GM12878 (cell line): Measurements from ENCODE around the gene HMOX1. TPM values are rescaled to one million over a fixed set of nuclear protein-coding genes. Genes with fewer than 3 reads are reported as not detected.

Experiments used
- ATAC-seq: fragments of 200-7000 bp; cut with Tn5 transposase; 3 replicates; pipeline ENCODE4 v1.9.1; 2020; ENCODE audit warnings: mild to moderate bottlenecking, moderate library complexity
- BruUV-seq: library from RNA; stranded (reverse); fragments of 400-500 nt; replicated peaks from 2 replicates; lab custom pipeline; 2021; lab: Mats Ljungman, UMichigan
- CTCF ChIA-PET: fragments of 300-600 bp; sonication (Branson Sonifier 250); formaldehyde crosslinking; extraction: SDS; loops from one replicate; lab custom pipeline; 2021; ENCODE audit warnings: inconsistent platforms; lab: Yijun Ruan, JAX
- POLR2A ChIA-PET: fragments of 350-600 bp; formaldehyde crosslinking; extraction: SDS; loops from one replicate; lab custom pipeline; 2021; ENCODE audit warnings: inconsistent platforms; lab: Charles Lee
- RAD21 ChIA-PET: fragments of 300-600 bp; sonication (Branson Sonifier 250); formaldehyde crosslinking; loops from one replicate; lab custom pipeline; 2023; ENCODE audit warnings: antibody characterized with exemption; ENCODE audit not compliant: unreplicated experiment; lab: Charles Lee
- SMC1A ChIA-PET: fragments of 300-600 bp; sonication (Branson Sonifier 250); formaldehyde crosslinking; loops from one replicate; lab custom pipeline; 2023; ENCODE audit not compliant: unreplicated experiment, uncharacterized antibody; lab: Charles Lee
- DNase-seq: peaks from one replicate; pipeline ENCODE4 v3.0.0-alpha.2; 2011; ENCODE audit warnings: low read depth, low spot score
- FAIRE-seq: peaks from 3 replicates; lab custom pipeline; 2011; peaks lifted over from hg19 to GRCh38; lab: Jason Lieb, UNC
- H2AFZ ChIP-seq: 2 replicates; pipeline ENCODE4 v1.6.0; 2011; ENCODE audit warnings: low read depth, low read length, control low read depth; ENCODE audit not compliant: control insufficient read depth
- H3K27ac ChIP-seq: 2 replicates; pipeline ENCODE4 v1.5.1; 2011; ENCODE audit warnings: control low read depth; ENCODE audit not compliant: control insufficient read depth, insufficient read depth
- H3K27me3 ChIP-seq, 2 experiments: replicated peaks in 1 of 2; 2 replicates each; pipeline versions ENCODE4 v1.6.0 to v1.6.1; 2011; ENCODE audit warnings: low read length in 1 of 2; ENCODE audit not compliant: control insufficient read depth in 2 of 2, insufficient read depth in 2 of 2
- H3K36me3 ChIP-seq, 2 experiments: 2 replicates each; pipeline ENCODE4 v1.5.1; 2011; ENCODE audit warnings: low read length in 1 of 2; ENCODE audit not compliant: control insufficient read depth in 2 of 2, insufficient read depth in 2 of 2
- H3K4me1 ChIP-seq: 2 replicates; pipeline ENCODE4 v1.6.1; 2011; ENCODE audit warnings: mild to moderate bottlenecking, low read length, moderate library complexity, mixed read lengths; ENCODE audit not compliant: control insufficient read depth, insufficient read depth
- H3K4me2 ChIP-seq: 2 replicates; pipeline ENCODE4 v1.6.0; 2011; ENCODE audit warnings: control low read depth; ENCODE audit not compliant: control insufficient read depth, insufficient read depth
- H3K4me3 ChIP-seq: fragments of 200-600 bp; sonication (generic); 2 replicates; pipeline ENCODE4 v1.5.1; 2016
- H3K79me2 ChIP-seq: 2 replicates; pipeline ENCODE4 v1.6.0; 2011; ENCODE audit warnings: low read length; ENCODE audit not compliant: control insufficient read depth, insufficient read depth
- H3K9ac ChIP-seq: 2 replicates; pipeline ENCODE4 v1.8.0; 2011; ENCODE audit warnings: low read length, control low read depth, mixed read lengths; ENCODE audit not compliant: control insufficient read depth, insufficient read depth
- H3K9me3 ChIP-seq: replicated peaks from 3 replicates; pipeline ENCODE4 v1.5.1; 2011; ENCODE audit warnings: mild to moderate bottlenecking, low read length; ENCODE audit not compliant: control insufficient read depth, insufficient read depth
- H4K20me1 ChIP-seq: 2 replicates; pipeline ENCODE4 v1.6.0; 2011; ENCODE audit not compliant: control insufficient read depth, insufficient read depth
- JUNB ChIP-seq: IDR thresholded peaks from 2 replicates; pipeline ENCODE4 v1.6.1; 2016; ENCODE audit warnings: antibody characterized with exemption, mild to moderate bottlenecking
- NFYA ChIP-seq: IDR thresholded peaks from 2 replicates; pipeline ENCODE4 v1.6.1; 2011; ENCODE audit warnings: low read depth, mild to moderate bottlenecking, low read length, improper control_type of control experiment, borderline replicate concordance
- POU2F2 ChIP-seq: IDR thresholded peaks from 3 replicates; pipeline ENCODE4 v1.6.1; 2011; ENCODE audit warnings: low read depth, mild to moderate bottlenecking, low read length, borderline replicate concordance
- SUPT20H ChIP-seq: IDR thresholded peaks from 2 replicates; pipeline ENCODE4 v1.6.1; 2011; ENCODE audit warnings: low read depth, mild to moderate bottlenecking, low read length, moderate library complexity, borderline replicate concordance; ENCODE audit not compliant: control insufficient read depth
- SUZ12 ChIP-seq: fragments of 200-600 bp; sonication (generic); IDR thresholded peaks from one replicate; pipeline ENCODE4 v1.6.1; 2018; ENCODE audit warnings: antibody characterized with exemption, mild to moderate bottlenecking; ENCODE audit not compliant: unreplicated experiment
- WRNIP1 ChIP-seq: IDR thresholded peaks from 2 replicates; pipeline ENCODE4 v1.6.1; 2011; ENCODE audit warnings: low read depth, low read length, improper control_type of control experiment, borderline replicate concordance
- WGBS: methylation state at CpG from one replicate; pipeline ENCODE4 v1.1.6; 2016; ENCODE audit warnings: low lambda C conversion rate; ENCODE audit not compliant: insufficient replicate concordance, insufficient coverage; ENCODE audit errors: missing lambda C conversion rate; 5-methylcytosine and 5-hydroxymethylcytosine counted together
- in situ Hi-C: fragments of 300-500 bp; cut with MboI; formaldehyde crosslinking; loops from 9 replicates; pipeline ENCODE4 v1.14.3; 2018; ENCODE audit warnings: mixed read lengths
- intact Hi-C: fragments of 100-400 bp; cut with micrococcal nuclease; formaldehyde crosslinking; loops from one replicate; pipeline ENCODE4 v1.14.2; 2022; ENCODE audit not compliant: unreplicated experiment
- polyA plus RNA-seq, 11 experiments: library from polyadenylated mRNA; depleted of rRNA in 4 of 11; unstranded in 6 of 11; stranded (reverse) in 5 of 11; fragments of >200 nt; fragmentation: Nextera tagmentation in 4 of 11; fragmentation: Illumina TruSeq in 1 of 11; extraction: Ambion mirVana in 4 of 11; extraction: Trizol in 1 of 11; gene quantifications; 1 replicate in 1 of 11; 2 replicates in 10 of 11; pipeline versions ENCODE4 v1.2.1 to v1.2.3, GENCODE V29; 2011 to 2016; ENCODE audit warnings: inconsistent platforms in 2 of 11, missing spikeins in 2 of 11, low read depth in 1 of 11
- total RNA-seq, 4 experiments: library from RNA; depleted of rRNA in 3 of 4; stranded (reverse); fragments of >200 nt in 3 of 4; fragmentation: Illumina TruSeq in 1 of 4; extraction: Trizol in 1 of 4; gene quantifications; 2 replicates each; pipeline versions ENCODE4 v1.2.1 to v1.2.3, GENCODE V29; 2013 to 2021
- TF ChIP-seq, protein P1 (sequence below): fragments of 150-350 bp; IDR thresholded peaks from 2 replicates; pipeline ENCODE4 v1.6.1; 2016; ENCODE audit warnings: low read depth, low read length
- TF ChIP-seq, protein P2 (sequence below): fragments of 450-650 bp; IDR thresholded peaks from 2 replicates; pipeline ENCODE4 v1.6.1; 2017; ENCODE audit warnings: low read depth, mild to moderate bottlenecking, moderate library complexity

HMOX1 gene
- total and polyA plus RNA-seq, 10 of the 15 experiments (the other 5 are each of a cell fraction or from before 2014, with no cell fraction given), result 1.5 to 36.7 (median 18.8) TPM

DNA sequence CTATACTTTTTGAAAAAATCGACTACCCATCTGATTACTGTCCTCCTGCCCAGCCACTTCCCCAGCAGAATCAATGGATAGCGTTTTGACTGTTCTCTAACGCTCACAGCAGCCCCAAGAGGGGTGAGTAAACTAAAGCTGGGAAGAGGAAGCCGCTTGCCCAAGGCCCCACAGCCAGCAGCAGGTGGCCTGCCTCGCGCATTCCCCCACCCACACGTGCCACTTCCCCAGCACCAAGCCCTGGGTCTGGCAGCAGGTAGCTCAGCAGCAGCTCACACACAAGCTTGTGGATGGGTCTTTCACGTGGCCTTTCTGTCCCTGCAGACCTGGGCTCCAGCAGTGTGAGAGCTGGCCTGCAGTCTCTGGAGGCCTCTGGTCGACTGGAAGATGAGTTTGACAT lies 46.9 kb upstream of the HMOX1 start (continued):
- TF ChIP-seq, protein P1, sequence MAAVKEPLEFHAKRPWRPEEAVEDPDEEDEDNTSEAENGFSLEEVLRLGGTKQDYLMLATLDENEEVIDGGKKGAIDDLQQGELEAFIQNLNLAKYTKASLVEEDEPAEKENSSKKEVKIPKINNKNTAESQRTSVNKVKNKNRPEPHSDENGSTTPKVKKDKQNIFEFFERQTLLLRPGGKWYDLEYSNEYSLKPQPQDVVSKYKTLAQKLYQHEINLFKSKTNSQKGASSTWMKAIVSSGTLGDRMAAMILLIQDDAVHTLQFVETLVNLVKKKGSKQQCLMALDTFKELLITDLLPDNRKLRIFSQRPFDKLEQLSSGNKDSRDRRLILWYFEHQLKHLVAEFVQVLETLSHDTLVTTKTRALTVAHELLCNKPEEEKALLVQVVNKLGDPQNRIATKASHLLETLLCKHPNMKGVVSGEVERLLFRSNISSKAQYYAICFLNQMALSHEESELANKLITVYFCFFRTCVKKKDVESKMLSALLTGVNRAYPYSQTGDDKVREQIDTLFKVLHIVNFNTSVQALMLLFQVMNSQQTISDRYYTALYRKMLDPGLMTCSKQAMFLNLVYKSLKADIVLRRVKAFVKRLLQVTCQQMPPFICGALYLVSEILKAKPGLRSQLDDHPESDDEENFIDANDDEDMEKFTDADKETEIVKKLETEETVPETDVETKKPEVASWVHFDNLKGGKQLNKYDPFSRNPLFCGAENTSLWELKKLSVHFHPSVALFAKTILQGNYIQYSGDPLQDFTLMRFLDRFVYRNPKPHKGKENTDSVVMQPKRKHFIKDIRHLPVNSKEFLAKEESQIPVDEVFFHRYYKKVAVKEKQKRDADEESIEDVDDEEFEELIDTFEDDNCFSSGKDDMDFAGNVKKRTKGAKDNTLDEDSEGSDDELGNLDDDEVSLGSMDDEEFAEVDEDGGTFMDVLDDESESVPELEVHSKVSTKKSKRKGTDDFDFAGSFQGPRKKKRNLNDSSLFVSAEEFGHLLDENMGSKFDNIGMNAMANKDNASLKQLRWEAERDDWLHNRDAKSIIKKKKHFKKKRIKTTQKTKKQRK, result no peak

DNA sequence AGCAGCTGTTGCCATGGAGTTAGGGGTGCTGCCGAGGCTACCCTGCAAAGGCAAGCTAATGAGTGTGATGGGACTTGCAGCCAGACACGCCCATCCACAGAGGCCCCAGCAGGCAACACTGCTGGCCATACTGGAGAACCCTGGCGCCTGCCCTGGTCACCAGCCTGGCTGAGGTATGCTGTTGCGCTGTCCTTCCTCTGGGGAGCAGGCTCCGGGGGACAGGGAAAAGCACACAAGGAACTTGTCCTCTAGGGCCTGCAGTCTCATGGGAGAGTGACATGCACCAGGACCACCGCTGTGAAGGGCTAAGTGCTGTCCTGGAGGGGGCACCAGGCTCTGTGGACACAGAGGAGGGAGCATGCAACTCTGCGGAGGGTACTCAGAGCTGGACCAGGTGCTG lies 45.4 kb upstream of the HMOX1 start:
- H3K27me3 ChIP-seq, result no peaks in the 10 kb centered on the region
- ChIA-PET CTCF (interaction anchor here (0.5 to 1.5 kb wide), 2 partner anchors 9 to 50 kb away, joined by 3 to 4 read pairs; no protein-coding TSS in a partner anchor), SMC1A (interaction anchor here (1.7 kb wide), 1 partner anchor 30 kb away, joined by 5 read pairs; no protein-coding TSS in a partner anchor), RAD21 (interaction anchor here (0.9 to 1.4 kb wide), 2 partner anchors 16 to 36 kb away, joined by 3 to 4 read pairs; partner anchors contain the start of gene TOM1), POLR2A (no interaction called here)
- ATAC-seq (no peak), DNase-seq (no peak), FAIRE-seq (no peak)
- H3K4me3 ChIP-seq, result no peak overlapping the region
- no peaks in the 10 kb centered on the region; the same call in 1 of the 2 replicates for H3K4me1 ChIP-seq
- H4K20me1 ChIP-seq, result no peaks in the 10 kb centered on the region
- BruUV-seq, result no TSS peak
- H3K36me3 ChIP-seq, result peaks cover 0 to 25% of the 10 kb centered on the region in 2 experiments; a peak in 2 of 4 replicates
- in situ Hi-C loops (no loop called here), intact Hi-C loops (no loop called here)
- no peaks in the 10 kb centered on the region for H3K79me2 ChIP-seq
- no peaks in the 10 kb centered on the region for H3K9me3 ChIP-seq
- whole genome bisulfite sequencing, result 76% methylated on average over 7 of the region's 7 CpGs
- H3K9ac ChIP-seq, result no peak overlapping the region
- H2AFZ ChIP-seq, result no peak overlapping the region
- no peak overlapping the region for H3K27ac ChIP-seq
- no peak overlapping the region for H3K4me2 ChIP-seq
- TF ChIP-seq SUZ12, result no peak
- TF ChIP-seq, protein P2, sequence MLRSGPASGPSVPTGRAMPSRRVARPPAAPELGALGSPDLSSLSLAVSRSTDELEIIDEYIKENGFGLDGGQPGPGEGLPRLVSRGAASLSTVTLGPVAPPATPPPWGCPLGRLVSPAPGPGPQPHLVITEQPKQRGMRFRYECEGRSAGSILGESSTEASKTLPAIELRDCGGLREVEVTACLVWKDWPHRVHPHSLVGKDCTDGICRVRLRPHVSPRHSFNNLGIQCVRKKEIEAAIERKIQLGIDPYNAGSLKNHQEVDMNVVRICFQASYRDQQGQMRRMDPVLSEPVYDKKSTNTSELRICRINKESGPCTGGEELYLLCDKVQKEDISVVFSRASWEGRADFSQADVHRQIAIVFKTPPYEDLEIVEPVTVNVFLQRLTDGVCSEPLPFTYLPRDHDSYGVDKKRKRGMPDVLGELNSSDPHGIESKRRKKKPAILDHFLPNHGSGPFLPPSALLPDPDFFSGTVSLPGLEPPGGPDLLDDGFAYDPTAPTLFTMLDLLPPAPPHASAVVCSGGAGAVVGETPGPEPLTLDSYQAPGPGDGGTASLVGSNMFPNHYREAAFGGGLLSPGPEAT, result no peak
- no peak for TF ChIP-seq SUPT20H
- no peak for TF ChIP-seq NFYA
- TF ChIP-seq JUNB, result no peak
- TF ChIP-seq WRNIP1, result no peak
- no peak for TF ChIP-seq POU2F2
